ENCODE data around the gene NTSR1. TPM values are rescaled to one million over a fixed set of nuclear protein-coding genes. Genes with fewer than 3 reads are reported as not detected.

The NTSR1 gene
- total and polyA plus RNA-seq, 4 donors = 0.03 to 0.33 (median 0.08) TPM; not detected in 1

- H3K27ac ChIP-seq (ENCODE audit: low read depth in 1 of 2, low read length in 2 of 2) = no peak overlapping the region
- H3K4me1 ChIP-seq (ENCODE audit: control insufficient read depth in 4 of 4, insufficient read depth in 4 of 4, low read length in 3 of 4) = no peaks in the 10 kb centered on the region
- no peak for DNase-seq (ENCODE audit: low spot score)
- TF ChIP-seq SP1 (IDR thresholded peaks at IDR 0.05) = no peak
- TF ChIP-seq FOXA1 (IDR thresholded peaks at IDR 0.05) = no peak
- no peak for TF ChIP-seq ATF3 (IDR thresholded peaks at IDR 0.05)
- no peak for TF ChIP-seq REST (IDR thresholded peaks at IDR 0.05)
- TF ChIP-seq ZBTB33 (IDR thresholded peaks at IDR 0.05) = no peak
- no peak for TF ChIP-seq JUND (IDR thresholded peaks at IDR 0.05)
- no peak for TF ChIP-seq HNF4G (IDR thresholded peaks at IDR 0.05)
- TF ChIP-seq RAD21 (IDR thresholded peaks at IDR 0.05) = no peak
- no peak for TF ChIP-seq TAF1 (conservative IDR thresholded peaks at IDR 0.05)
- no peak for TF ChIP-seq MAX (IDR thresholded peaks at IDR 0.05)
- TF ChIP-seq NR2F2 (IDR thresholded peaks at IDR 0.05) = no peak
- no peak for TF ChIP-seq RXRA (IDR thresholded peaks at IDR 0.05)
- TF ChIP-seq GABPA (IDR thresholded peaks at IDR 0.05 in 1 of 2, conservative IDR thresholded peaks at IDR 0.05 in 1 of 2) = no peak
- TF ChIP-seq HNF4A (conservative IDR thresholded peaks at IDR 0.05) = no peak
- TF ChIP-seq EGR1 (IDR thresholded peaks at IDR 0.05; ENCODE audit: low read depth in 2 of 2) = no peak
- TF ChIP-seq CTCF (IDR thresholded peaks at IDR 0.05; ENCODE audit: low read depth, low read length, missing input control) = no peak
- no peak for TF ChIP-seq FOXA2 (IDR thresholded peaks at IDR 0.05)
- TF ChIP-seq YY1 (IDR thresholded peaks at IDR 0.05) = no peak
- H3K27me3 ChIP-seq (ENCODE audit: control insufficient read depth in 4 of 4, insufficient read depth in 4 of 4, low read length in 3 of 4) = peaks cover 0 to 2% (median 0%) of the 10 kb centered on the region in 4 donors
- WGBS = 77% methylated on average over 15 of the region's 15 CpGs
- H3K36me3 ChIP-seq (ENCODE audit: control insufficient read depth in 4 of 4, insufficient read depth in 3 of 4, low read depth in 1 of 4, low read length in 3 of 4) = no peaks in the 10 kb centered on the region
- no peak overlapping the region for H3K4me3 ChIP-seq (ENCODE audit: low read depth in 1 of 3, low read length in 3 of 3)
- no peaks in the 10 kb centered on the region for H3K9me3 ChIP-seq (ENCODE audit: control insufficient read depth in 4 of 4, low read length in 3 of 4)
- H3K9ac ChIP-seq (ENCODE audit: low read depth in 1 of 2, low read length in 2 of 2) = no peak overlapping the region
Observed at GRCh38 chr20:62734881-62735280, 26.2 kb downstream of the NTSR1 start.
